ENCODE data around the gene RNASEH1.

The RNASEH1 gene

GRCh38 chr2:3535794-3536681 lies 22.1 kb downstream of the RNASEH1 start:
- in situ Hi-C loops (cut with HindIII; ENCODE audit: low pct_unique_long_range_greater_than_20kb, low sequenced_read_pairs): no loop called here
- DNase-seq (ENCODE audit: low read depth in 1 of 2, low spot score in 1 of 2): no peak
- no peak for TF ChIP-seq JUND (IDR thresholded peaks at IDR 0.05; ENCODE audit: low read depth)

GRCh38 chr2:3535467-3535793 lies 22.7 kb downstream of the RNASEH1 start:
- DNase-seq (ENCODE audit: low read depth in 1 of 2, low spot score in 1 of 2): no peak
- in situ Hi-C loops (cut with HindIII; ENCODE audit: low pct_unique_long_range_greater_than_20kb, low sequenced_read_pairs): no loop called here
- TF ChIP-seq JUND (IDR thresholded peaks at IDR 0.05; ENCODE audit: low read depth): no peak

GRCh38 chr2:3534251-3534814 lies 23.8 kb downstream of the RNASEH1 start:
- no peak for TF ChIP-seq JUND (IDR thresholded peaks at IDR 0.05; ENCODE audit: low read depth)
- no peak for DNase-seq (ENCODE audit: low read depth in 1 of 2, low spot score in 1 of 2)
- in situ Hi-C loops (cut with HindIII; ENCODE audit: low pct_unique_long_range_greater_than_20kb, low sequenced_read_pairs): no loop called here

- DNase-seq (ENCODE audit: low read depth in 1 of 2, low spot score in 1 of 2): no peak
- in situ Hi-C loops (cut with HindIII; ENCODE audit: low pct_unique_long_range_greater_than_20kb, low sequenced_read_pairs): no loop called here
- TF ChIP-seq JUND (IDR thresholded peaks at IDR 0.05; ENCODE audit: low read depth): no peak
Observed at GRCh38 chr2:3533836-3534235, 24.3 kb downstream of the RNASEH1 start.

GRCh38 chr2:3532941-3533340 lies 25.2 kb downstream of the RNASEH1 start:
- no peak for TF ChIP-seq JUND (IDR thresholded peaks at IDR 0.05; ENCODE audit: low read depth)
- DNase-seq (ENCODE audit: low read depth in 1 of 2, low spot score in 1 of 2): no peak
- in situ Hi-C loops (cut with HindIII; ENCODE audit: low pct_unique_long_range_greater_than_20kb, low sequenced_read_pairs): no loop called here

GRCh38 chr2:3529316-3530025 lies 28.7 kb downstream of the RNASEH1 start:
- no peak for DNase-seq (ENCODE audit: low read depth in 1 of 2, low spot score in 1 of 2)
- in situ Hi-C loops (cut with HindIII; ENCODE audit: low pct_unique_long_range_greater_than_20kb, low sequenced_read_pairs): no loop called here

GRCh38 chr2:3527886-3528785 lies 30.0 kb downstream of the RNASEH1 start:
- TF ChIP-seq JUND (IDR thresholded peaks at IDR 0.05; ENCODE audit: low read depth): no peak
- DNase-seq (ENCODE audit: low read depth in 1 of 2, low spot score in 1 of 2): no peak
- in situ Hi-C loops (cut with HindIII; ENCODE audit: low pct_unique_long_range_greater_than_20kb, low sequenced_read_pairs): no loop called here

More at GRCh38 chr2:3529316-3530025, 28.7 kb downstream of the RNASEH1 start:
- no peak for TF ChIP-seq JUND (IDR thresholded peaks at IDR 0.05; ENCODE audit: low read depth)

- in situ Hi-C loops (cut with HindIII; ENCODE audit: low pct_unique_long_range_greater_than_20kb, low sequenced_read_pairs): no loop called here
Observed at GRCh38 chr2:3526871-3527270, 31.3 kb downstream of the RNASEH1 start.

GRCh38 chr2:3523551-3524041 lies 34.5 kb downstream of the RNASEH1 start:
- no peak for DNase-seq (ENCODE audit: low read depth in 1 of 2, low spot score in 1 of 2)
- in situ Hi-C loops (cut with HindIII; ENCODE audit: low pct_unique_long_range_greater_than_20kb, low sequenced_read_pairs): no loop called here
- TF ChIP-seq JUND (IDR thresholded peaks at IDR 0.05; ENCODE audit: low read depth): no peak

More at GRCh38 chr2:3526871-3527270, 31.3 kb downstream of the RNASEH1 start:
- DNase-seq (ENCODE audit: low read depth in 1 of 2, low spot score in 1 of 2): no peak
- no peak for TF ChIP-seq JUND (IDR thresholded peaks at IDR 0.05; ENCODE audit: low read depth)

- TF ChIP-seq JUND (IDR thresholded peaks at IDR 0.05; ENCODE audit: low read depth): no peak
- DNase-seq (ENCODE audit: low read depth in 1 of 2, low spot score in 1 of 2): no peak
- in situ Hi-C loops (cut with HindIII; ENCODE audit: low pct_unique_long_range_greater_than_20kb, low sequenced_read_pairs): no loop called here
Observed at GRCh38 chr2:3522961-3523421, 35.1 kb downstream of the RNASEH1 start.

- no peak for DNase-seq (ENCODE audit: low read depth in 1 of 2, low spot score in 1 of 2)
- no peak for TF ChIP-seq JUND (IDR thresholded peaks at IDR 0.05; ENCODE audit: low read depth)
- in situ Hi-C loops (cut with HindIII; ENCODE audit: low pct_unique_long_range_greater_than_20kb, low sequenced_read_pairs): no loop called here
Observed at GRCh38 chr2:3520591-3520990, 37.5 kb downstream of the RNASEH1 start.

Measured in T47D (cell line).